HL-60/S4 treated with phorbol 12-myristate 13-acetate at 8.2 ng/mL for 4 days and 3 days (cell line): ENCODE results near the gene CCPG1.

Experiments used
- in situ Hi-C: fragments of 300-500 bp; cut with MboI; formaldehyde crosslinking; loops from 2 replicates; pipeline ENCODE4 v1.15.0; 2022; ENCODE audit warnings: low sequenced_read_pairs

Gene CCPG1

GRCh38 chr15:55383687-55384086, 24.5 kb downstream of the CCPG1 start:
- in situ Hi-C loops = no loop called here

- in situ Hi-C loops = no loop called here
Observed at GRCh38 chr15:55381595-55381994, 26.6 kb downstream of the CCPG1 start.

GRCh38 chr15:55379095-55379494, 29.1 kb downstream of the CCPG1 start:
- in situ Hi-C loops = no loop called here

GRCh38 chr15:55372701-55373440, 35.3 kb downstream of the CCPG1 start:
- in situ Hi-C loops = no loop called here

- in situ Hi-C loops = no loop called here
Observed at GRCh38 chr15:55366981-55367380, 41.2 kb downstream of the CCPG1 start.

GRCh38 chr15:55362641-55363040, 45.5 kb downstream of the CCPG1 start:
- in situ Hi-C loops = no loop called here

GRCh38 chr15:55361048-55361447, 47.1 kb downstream of the CCPG1 start:
- in situ Hi-C loops = no loop called here

GRCh38 chr15:55360256-55360655, 47.9 kb downstream of the CCPG1 start:
- in situ Hi-C loops = no loop called here

- in situ Hi-C loops = no loop called here
Observed at GRCh38 chr15:55358471-55358870, 49.7 kb downstream of the CCPG1 start.

- in situ Hi-C loops = no loop called here
Observed at GRCh38 chr15:55357774-55358173, 50.4 kb downstream of the CCPG1 start.

GRCh38 chr15:55356985-55357585, 51.1 kb downstream of the CCPG1 start:
- in situ Hi-C loops = no loop called here

- in situ Hi-C loops = no loop called here
Observed at GRCh38 chr15:55353025-55353424, 55.1 kb downstream of the CCPG1 start.

GRCh38 chr15:55349282-55349681, 58.9 kb downstream of the CCPG1 start:
- in situ Hi-C loops = no loop called here

- in situ Hi-C loops = no loop called here
Observed at GRCh38 chr15:55348281-55348778, 59.8 kb downstream of the CCPG1 start.

- in situ Hi-C loops = no loop called here
Observed at GRCh38 chr15:55344206-55344605, 64.0 kb downstream of the CCPG1 start.

GRCh38 chr15:55343168-55343567, 65.0 kb downstream of the CCPG1 start:
- in situ Hi-C loops = no loop called here

GRCh38 chr15:55337160-55337559, 71.0 kb downstream of the CCPG1 start:
- in situ Hi-C loops = no loop called here

- in situ Hi-C loops = no loop called here
Observed at GRCh38 chr15:55334997-55335396, 73.2 kb downstream of the CCPG1 start.

GRCh38 chr15:55334371-55334770, 73.8 kb downstream of the CCPG1 start:
- in situ Hi-C loops = no loop called here

- in situ Hi-C loops = no loop called here
Observed at GRCh38 chr15:55327387-55327786, 80.8 kb downstream of the CCPG1 start.

GRCh38 chr15:55322467-55322866, 85.7 kb downstream of the CCPG1 start:
- in situ Hi-C loops = no loop called here

- in situ Hi-C loops = no loop called here
Observed at GRCh38 chr15:55320963-55321362, 87.2 kb downstream of the CCPG1 start.

- in situ Hi-C loops = no loop called here
Observed at GRCh38 chr15:55320238-55320550, 88.0 kb downstream of the CCPG1 start.
